Pons (tissue), 1 donor: Measurements from ENCODE around the gene MAN2C1.

Experiments used
- DNase-seq: peaks from one replicate; pipeline ENCODE4 v3.0.0-alpha.2; 2016; ENCODE audit warnings: low spot score

MAN2C1 gene

GRCh38 chr15:75307778-75308390 lies 60.5 kb downstream of the MAN2C1 start:
- no peak for DNase-seq

GRCh38 chr15:75306188-75306587 lies 62.2 kb downstream of the MAN2C1 start:
- no peak for DNase-seq
